Stimulated activated CD4-positive, alpha-beta T cell treated with anti-CD3 and anti-CD28 coated beads, Interleukin-4, amount 100 ng/mL, for 48 hours (primary cell): Measurements from ENCODE around the gene PAPOLA.
A peak's percentile ranks its signal among the peaks of the same experiment; 100 is the strongest.
"Not testable (repeated sequence)": the region's sequence is repeated elsewhere in the genome, so short reads cannot be mapped to it uniquely, and the experiment has no call there.

ENCODE experiments used
- DNase-seq, 2 donors: peaks; one replicate each; pipeline ENCODE4 v3.0.0-alpha.2; 2020; ENCODE audit warnings: low read depth in 2 of 2

Gene PAPOLA

GRCh38 chr14:96501740-96502620, at the start of gene PAPOLA:
Gene PAPOLA (plus strand): TSS chr14:96502382. CDS start chr14:96502593, 211 bp downstream.
- DNase-seq = peak; percentile 88 to 92

- DNase-seq = no peak
Measured at GRCh38 chr14:96452684-96453083, 49.5 kb upstream of the PAPOLA start.

GRCh38 chr14:96455588-96455987, 46.6 kb upstream of the PAPOLA start:
- DNase-seq = no peak

- DNase-seq = no peak
Measured at GRCh38 chr14:96459851-96460250, 42.3 kb upstream of the PAPOLA start.

GRCh38 chr14:96461950-96462798, 40.0 kb upstream of the PAPOLA start:
- no peak for DNase-seq

GRCh38 chr14:96464136-96464535, 38.0 kb upstream of the PAPOLA start:
- no peak for DNase-seq

- no peak for DNase-seq
Measured at GRCh38 chr14:96466918-96467317, 35.3 kb upstream of the PAPOLA start.

GRCh38 chr14:96470331-96470730, 31.9 kb upstream of the PAPOLA start:
- no peak for DNase-seq

- DNase-seq = not testable (repeated sequence)
Measured at GRCh38 chr14:96470967-96471366, 31.2 kb upstream of the PAPOLA start.

- DNase-seq = no peak
Measured at GRCh38 chr14:96478119-96478518, 24.1 kb upstream of the PAPOLA start.

- no peak for DNase-seq
Measured at GRCh38 chr14:96479435-96480146, 22.6 kb upstream of the PAPOLA start.

- no peak for DNase-seq
Measured at GRCh38 chr14:96481731-96482314, 20.4 kb upstream of the PAPOLA start.

GRCh38 chr14:96482986-96483385, 19.2 kb upstream of the PAPOLA start:
- DNase-seq = no peak

- DNase-seq = no peak
Measured at GRCh38 chr14:96484399-96484798, 17.8 kb upstream of the PAPOLA start.

GRCh38 chr14:96486705-96487104, 15.5 kb upstream of the PAPOLA start:
- no peak for DNase-seq

- DNase-seq = no peak
Measured at GRCh38 chr14:96489327-96489726, 12.9 kb upstream of the PAPOLA start.

GRCh38 chr14:96493178-96493577, 9.0 kb upstream of the PAPOLA start:
- no peak for DNase-seq

GRCh38 chr14:96494331-96494730, 7.9 kb upstream of the PAPOLA start:
- no peak for DNase-seq

GRCh38 chr14:96497087-96497486, 5.1 kb upstream of the PAPOLA start:
- no peak for DNase-seq

GRCh38 chr14:96497586-96497985, 4.6 kb upstream of the PAPOLA start:
- DNase-seq = no peak

GRCh38 chr14:96501217-96501739, 904 bp upstream of the PAPOLA start:
- peak in 1 of 2 donors; percentile 4 for DNase-seq
